Neutrophil (primary cell): ENCODE data around the gene SPECC1L.

Experiments used
- H3K27ac ChIP-seq: fragments of 200-600 bp; sonication (generic); 2 replicates; pipeline ENCODE4 v1.5.1; 2016; ENCODE audit warnings: mild to moderate bottlenecking, moderate library complexity
- H3K27me3 ChIP-seq: fragments of 200-600 bp; sonication (generic); 2 replicates; pipeline ENCODE4 v1.6.0; 2016; ENCODE audit warnings: mild to moderate bottlenecking
- H3K36me3 ChIP-seq: fragments of 200-600 bp; sonication (generic); 2 replicates; pipeline ENCODE4 v1.5.1; 2017
- H3K4me1 ChIP-seq, 2 experiments: fragments of 200-600 bp in 1 of 2; sonication (generic) in 1 of 2; 1 replicate in 1 of 2; 2 replicates in 1 of 2; pipeline versions ENCODE4 v1.5.1 to v1.6.1; 2013 to 2016; ENCODE audit warnings: low read depth in 1 of 2, low read length in 1 of 2, mild to moderate bottlenecking in 1 of 2, moderate library complexity in 1 of 2; ENCODE audit not compliant: control insufficient read depth in 1 of 2, insufficient read depth in 1 of 2
- H3K4me3 ChIP-seq, 2 experiments: fragments of 200-600 bp in 1 of 2; sonication (generic) in 1 of 2; 1 replicate in 1 of 2; 2 replicates in 1 of 2; pipeline ENCODE4 v1.5.1; 2013 to 2016; ENCODE audit warnings: low read depth in 1 of 2, low read length in 1 of 2, mild to moderate bottlenecking in 1 of 2, moderate library complexity in 1 of 2
- H3K9me3 ChIP-seq: fragments of 200-600 bp; sonication (generic); 2 replicates; pipeline ENCODE4 v1.5.1; 2016
- TF ChIP-seq, protein P1 (sequence below): fragments of 200-600 bp; sonication (generic); IDR thresholded peaks from 2 replicates; pipeline ENCODE4 v1.5.1; 2016; ENCODE audit warnings: antibody characterized with exemption

The SPECC1L gene

GRCh38 chr22:24455751-24456426 is 185.3 kb downstream of the SPECC1L start:
- no peak overlapping the region for H3K4me3 ChIP-seq
- H3K27ac ChIP-seq = peak overlapping the region; percentile 44
- no peaks in the 10 kb centered on the region for H3K27me3 ChIP-seq
- H3K36me3 ChIP-seq = peaks cover 5% of the 10 kb centered on the region
- peaks cover 7 to 11% of the 10 kb centered on the region in 2 experiments for H3K4me1 ChIP-seq
- TF ChIP-seq, protein P1, sequence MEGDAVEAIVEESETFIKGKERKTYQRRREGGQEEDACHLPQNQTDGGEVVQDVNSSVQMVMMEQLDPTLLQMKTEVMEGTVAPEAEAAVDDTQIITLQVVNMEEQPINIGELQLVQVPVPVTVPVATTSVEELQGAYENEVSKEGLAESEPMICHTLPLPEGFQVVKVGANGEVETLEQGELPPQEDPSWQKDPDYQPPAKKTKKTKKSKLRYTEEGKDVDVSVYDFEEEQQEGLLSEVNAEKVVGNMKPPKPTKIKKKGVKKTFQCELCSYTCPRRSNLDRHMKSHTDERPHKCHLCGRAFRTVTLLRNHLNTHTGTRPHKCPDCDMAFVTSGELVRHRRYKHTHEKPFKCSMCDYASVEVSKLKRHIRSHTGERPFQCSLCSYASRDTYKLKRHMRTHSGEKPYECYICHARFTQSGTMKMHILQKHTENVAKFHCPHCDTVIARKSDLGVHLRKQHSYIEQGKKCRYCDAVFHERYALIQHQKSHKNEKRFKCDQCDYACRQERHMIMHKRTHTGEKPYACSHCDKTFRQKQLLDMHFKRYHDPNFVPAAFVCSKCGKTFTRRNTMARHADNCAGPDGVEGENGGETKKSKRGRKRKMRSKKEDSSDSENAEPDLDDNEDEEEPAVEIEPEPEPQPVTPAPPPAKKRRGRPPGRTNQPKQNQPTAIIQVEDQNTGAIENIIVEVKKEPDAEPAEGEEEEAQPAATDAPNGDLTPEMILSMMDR = no peak
- no peaks in the 10 kb centered on the region for H3K9me3 ChIP-seq

DNA sequence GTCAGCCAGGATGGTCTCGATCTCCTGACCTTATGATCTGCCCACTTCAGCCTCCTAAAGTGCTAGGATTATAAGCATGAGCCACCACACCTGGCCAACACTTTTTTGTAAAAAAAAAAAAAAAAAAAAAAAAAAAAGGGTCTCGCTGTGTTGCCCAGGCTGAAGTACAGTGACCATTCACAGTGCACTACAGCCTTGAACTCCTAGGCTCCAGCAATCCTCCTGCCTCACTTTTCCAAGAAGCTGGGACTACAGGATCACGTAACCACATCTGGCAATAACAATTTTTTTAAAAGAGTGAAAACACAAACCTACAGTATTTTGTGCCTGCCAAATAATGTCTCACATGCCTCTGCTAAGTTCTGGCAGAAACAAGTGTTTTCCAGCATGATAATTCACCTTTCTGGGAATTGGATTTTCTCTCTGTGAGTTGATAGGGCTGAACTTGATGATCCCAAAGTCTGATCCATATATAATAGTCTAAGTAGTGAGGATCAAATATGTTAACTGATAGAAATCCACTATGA is 187.3 kb downstream of the SPECC1L start:
- Histone ChIP-seq H3K27me3 (no peaks in the 10 kb centered on the region), H3K36me3 (peaks cover 5% of the 10 kb centered on the region), H3K9me3 (no peaks in the 10 kb centered on the region), H3K27ac (no peak overlapping the region), H3K4me1 (peaks cover 7 to 25% of the 10 kb centered on the region in 2 experiments), H3K4me3 (no peak overlapping the region)
- TF ChIP-seq, protein P1 = no peak

DNA sequence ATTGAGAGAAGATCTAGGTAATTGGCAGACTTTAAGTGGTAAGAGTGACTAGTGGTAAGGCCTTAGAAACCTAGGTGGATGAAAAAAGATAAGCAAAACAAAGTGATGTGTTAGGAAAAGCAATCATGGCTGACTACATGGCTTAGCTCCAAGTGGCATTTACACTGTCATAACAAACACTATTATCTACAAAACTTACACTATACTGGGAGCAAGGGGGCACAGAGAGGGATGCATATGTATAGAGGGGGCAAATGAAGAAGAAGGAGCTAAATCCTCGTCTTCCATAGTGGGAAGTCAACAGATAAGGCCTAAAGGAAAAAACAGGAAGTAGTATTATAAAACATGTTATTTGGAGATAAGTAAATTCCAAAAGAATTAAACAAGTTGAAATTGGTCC is 189.3 kb downstream of the SPECC1L start:
- Histone ChIP-seq H3K27ac (no peak overlapping the region), H3K4me3 (no peak overlapping the region), H3K9me3 (no peaks in the 10 kb centered on the region), H3K36me3 (peaks cover 5% of the 10 kb centered on the region), H3K4me1 (peaks cover 14 to 36% of the 10 kb centered on the region in 2 experiments), H3K27me3 (no peaks in the 10 kb centered on the region)
- TF ChIP-seq, protein P1 = no peak

- Histone ChIP-seq H3K9me3 (no peaks in the 10 kb centered on the region), H3K4me3 (no peak overlapping the region), H3K36me3 (peaks cover 5% of the 10 kb centered on the region), H3K27ac (peak overlapping the region; percentile 57), H3K27me3 (no peaks in the 10 kb centered on the region), H3K4me1 (peaks cover 14 to 36% of the 10 kb centered on the region in 2 experiments)
- TF ChIP-seq, protein P1 = no peak
Observed at GRCh38 chr22:24460418-24461089, 189.9 kb downstream of the SPECC1L start.

- no peaks in the 10 kb centered on the region for H3K9me3 ChIP-seq
- H3K4me3 ChIP-seq = no peak overlapping the region
- H3K4me1 ChIP-seq = peaks cover 21 to 48% of the 10 kb centered on the region in 2 experiments
- peaks cover 2% of the 10 kb centered on the region for H3K36me3 ChIP-seq
- TF ChIP-seq, protein P1 = no peak
- no peaks in the 10 kb centered on the region for H3K27me3 ChIP-seq
- H3K27ac ChIP-seq = peak overlapping the region; percentile 85
Observed at GRCh38 chr22:24463071-24463760, 192.6 kb downstream of the SPECC1L start.
